Transverse colon (tissue), 3 donors: Measurements from ENCODE around the gene ATL2.

Experiments
- POLR2A ChIP-seq: fragments of 450-650 bp; IDR thresholded peaks from one replicate; pipeline ENCODE4 v1.6.1; 2016; ENCODE audit warnings: antibody characterized with exemption, mild to moderate bottlenecking, moderate library complexity
- TF ChIP-seq, protein P1 (sequence below), 5 experiments: fragments of 200-600 bp in 3 of 5; fragments of 450-650 bp in 2 of 5; sonication (generic) in 3 of 5; IDR thresholded peaks; 1 replicate in 2 of 5; 2 replicates in 3 of 5; pipeline ENCODE4 v1.5.1; 2016 to 2017; ENCODE audit warnings: antibody characterized with exemption in 5 of 5, inconsistent platforms in 3 of 5, mild to moderate bottlenecking in 2 of 5, moderate library complexity in 1 of 5

DNA sequence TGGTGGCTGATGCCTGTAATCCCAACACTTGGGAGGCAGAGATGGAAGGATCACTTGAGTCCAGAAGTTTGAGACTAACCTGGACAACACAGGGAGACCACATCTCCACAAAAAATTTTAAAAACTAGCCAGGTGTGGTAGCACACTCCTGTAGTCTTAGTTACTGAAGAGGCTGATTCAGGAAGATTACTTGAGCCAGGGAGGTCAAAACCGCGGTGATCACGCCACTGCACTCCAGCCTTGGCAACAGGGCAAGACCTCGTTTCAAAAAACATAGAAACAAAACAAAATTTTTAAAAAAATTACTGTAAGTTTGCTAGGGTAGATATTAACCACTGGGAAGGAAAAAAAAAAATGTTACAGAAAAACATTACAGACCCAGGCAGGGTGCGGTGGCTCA, 5.8 kb downstream of the ATL2 start:
- TF ChIP-seq, protein P1, sequence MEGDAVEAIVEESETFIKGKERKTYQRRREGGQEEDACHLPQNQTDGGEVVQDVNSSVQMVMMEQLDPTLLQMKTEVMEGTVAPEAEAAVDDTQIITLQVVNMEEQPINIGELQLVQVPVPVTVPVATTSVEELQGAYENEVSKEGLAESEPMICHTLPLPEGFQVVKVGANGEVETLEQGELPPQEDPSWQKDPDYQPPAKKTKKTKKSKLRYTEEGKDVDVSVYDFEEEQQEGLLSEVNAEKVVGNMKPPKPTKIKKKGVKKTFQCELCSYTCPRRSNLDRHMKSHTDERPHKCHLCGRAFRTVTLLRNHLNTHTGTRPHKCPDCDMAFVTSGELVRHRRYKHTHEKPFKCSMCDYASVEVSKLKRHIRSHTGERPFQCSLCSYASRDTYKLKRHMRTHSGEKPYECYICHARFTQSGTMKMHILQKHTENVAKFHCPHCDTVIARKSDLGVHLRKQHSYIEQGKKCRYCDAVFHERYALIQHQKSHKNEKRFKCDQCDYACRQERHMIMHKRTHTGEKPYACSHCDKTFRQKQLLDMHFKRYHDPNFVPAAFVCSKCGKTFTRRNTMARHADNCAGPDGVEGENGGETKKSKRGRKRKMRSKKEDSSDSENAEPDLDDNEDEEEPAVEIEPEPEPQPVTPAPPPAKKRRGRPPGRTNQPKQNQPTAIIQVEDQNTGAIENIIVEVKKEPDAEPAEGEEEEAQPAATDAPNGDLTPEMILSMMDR (IDR thresholded peaks at IDR 0.05), result no peak
- TF ChIP-seq POLR2A, result no peak
